ENCODE data around the gene LIME1.

DNA sequence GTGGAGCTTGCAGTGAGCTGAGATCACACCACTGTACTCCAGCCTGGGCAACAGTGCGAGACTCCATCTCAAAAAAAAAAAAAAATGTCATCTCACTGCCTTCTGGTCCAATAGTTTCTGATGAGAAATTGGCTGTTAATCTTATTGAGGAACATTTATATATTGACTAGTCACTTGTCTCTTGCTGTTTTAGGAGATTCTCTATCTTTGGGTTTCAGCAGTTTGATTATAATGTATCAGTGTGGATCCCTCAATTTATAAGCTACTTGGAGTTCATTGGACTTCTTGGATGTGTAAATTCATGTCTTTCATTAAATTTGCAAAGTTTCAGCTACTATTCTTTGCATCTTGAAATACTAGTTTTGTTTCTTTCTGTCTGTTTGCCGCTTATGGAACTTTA lies 17.5 kb upstream of the LIME1 start:
- TF ChIP-seq POLR2AphosphoS5 (IDR thresholded peaks at IDR 0.05; ENCODE audit: insufficient read depth in 1 of 2, low read depth in 1 of 2) (no peak), POLR2A (IDR thresholded peaks at IDR 0.05) (no peak)
- TF ChIP-seq, protein P1, sequence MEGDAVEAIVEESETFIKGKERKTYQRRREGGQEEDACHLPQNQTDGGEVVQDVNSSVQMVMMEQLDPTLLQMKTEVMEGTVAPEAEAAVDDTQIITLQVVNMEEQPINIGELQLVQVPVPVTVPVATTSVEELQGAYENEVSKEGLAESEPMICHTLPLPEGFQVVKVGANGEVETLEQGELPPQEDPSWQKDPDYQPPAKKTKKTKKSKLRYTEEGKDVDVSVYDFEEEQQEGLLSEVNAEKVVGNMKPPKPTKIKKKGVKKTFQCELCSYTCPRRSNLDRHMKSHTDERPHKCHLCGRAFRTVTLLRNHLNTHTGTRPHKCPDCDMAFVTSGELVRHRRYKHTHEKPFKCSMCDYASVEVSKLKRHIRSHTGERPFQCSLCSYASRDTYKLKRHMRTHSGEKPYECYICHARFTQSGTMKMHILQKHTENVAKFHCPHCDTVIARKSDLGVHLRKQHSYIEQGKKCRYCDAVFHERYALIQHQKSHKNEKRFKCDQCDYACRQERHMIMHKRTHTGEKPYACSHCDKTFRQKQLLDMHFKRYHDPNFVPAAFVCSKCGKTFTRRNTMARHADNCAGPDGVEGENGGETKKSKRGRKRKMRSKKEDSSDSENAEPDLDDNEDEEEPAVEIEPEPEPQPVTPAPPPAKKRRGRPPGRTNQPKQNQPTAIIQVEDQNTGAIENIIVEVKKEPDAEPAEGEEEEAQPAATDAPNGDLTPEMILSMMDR (IDR thresholded peaks at IDR 0.05): no peak

All from vagina (tissue), 2 donors.